Measurements from ENCODE around the gene PUS7. TPM values are rescaled to one million over a fixed set of nuclear protein-coding genes. Genes with fewer than 3 reads are reported as not detected.

PUS7 gene
- total RNA-seq, 3 donors from 2014 or later (not counting 1 experiment from before 2014, with no cell fraction given), result 2.2 to 3.5 (median 3.4) TPM

GRCh38 chr7:105473163-105473562 lies 48.9 kb downstream of the PUS7 start:
- Histone ChIP-seq H3K9me3 (ENCODE audit: control insufficient read depth, insufficient read depth, low read length) (no peaks in the 10 kb centered on the region), H3K4me3 (ENCODE audit: low read length) (no peak overlapping the region), H3K27me3 (ENCODE audit: control insufficient read depth, insufficient read depth, low read length) (no peaks in the 10 kb centered on the region), H3K4me1 (ENCODE audit: control insufficient read depth, insufficient read depth, low read length) (no peaks in the 10 kb centered on the region), H3K36me3 (ENCODE audit: control insufficient read depth, insufficient read depth, low read length) (no peaks in the 10 kb centered on the region), H3K27ac (ENCODE audit: low read length) (no peak overlapping the region)
- Mint-ChIP-seq H3K4me3 (no peak overlapping the region), H3K9me3 (no peaks in the 10 kb centered on the region), H3K36me3 (no peaks in the 10 kb centered on the region), H3K4me1 (no peaks in the 10 kb centered on the region), H3K27ac (no peak overlapping the region), H3K27me3 (ENCODE audit: low read depth in 2 of 2) (no peaks in the 10 kb centered on the region)
- intact Hi-C loops (cut with micrococcal nuclease), result no loop called here
- 92% methylated on average over 3 of the region's 4 CpGs for WGBS (ENCODE audit: insufficient coverage)
- no peak for TF ChIP-seq CTCF (IDR thresholded peaks at IDR 0.05)
- no peak for DNase-seq
- ATAC-seq, result no peak

- no peak for TF ChIP-seq CTCF (IDR thresholded peaks at IDR 0.05)
- H3K4me1 Mint-ChIP-seq, result no peaks in the 10 kb centered on the region
- H3K27me3 Mint-ChIP-seq (ENCODE audit: low read depth in 2 of 2), result no peaks in the 10 kb centered on the region
- intact Hi-C loops (cut with micrococcal nuclease), result no loop called here
- H3K9me3 Mint-ChIP-seq, result no peaks in the 10 kb centered on the region
- no peak overlapping the region for H3K27ac Mint-ChIP-seq
- H3K27me3 ChIP-seq (ENCODE audit: control insufficient read depth, insufficient read depth, low read length), result no peaks in the 10 kb centered on the region
- no peaks in the 10 kb centered on the region for H3K9me3 ChIP-seq (ENCODE audit: control insufficient read depth, insufficient read depth, low read length)
- H3K27ac ChIP-seq (ENCODE audit: low read length), result no peak overlapping the region
- H3K4me3 ChIP-seq (ENCODE audit: low read length), result no peak overlapping the region
- no peaks in the 10 kb centered on the region for H3K36me3 ChIP-seq (ENCODE audit: control insufficient read depth, insufficient read depth, low read length)
- H3K36me3 Mint-ChIP-seq, result no peaks in the 10 kb centered on the region
- no peak overlapping the region for H3K4me3 Mint-ChIP-seq
- ATAC-seq (no peak), DNase-seq (no peak)
- WGBS (ENCODE audit: insufficient coverage), result 100% methylated on average over 3 of the region's 4 CpGs
- H3K4me1 ChIP-seq (ENCODE audit: control insufficient read depth, insufficient read depth, low read length), result no peaks in the 10 kb centered on the region
Measured at GRCh38 chr7:105470846-105471245, 51.2 kb downstream of the PUS7 start.

GRCh38 chr7:105470090-105470489 lies 52.0 kb downstream of the PUS7 start:
- Histone ChIP-seq H3K9me3 (ENCODE audit: control insufficient read depth, insufficient read depth, low read length) (no peaks in the 10 kb centered on the region), H3K4me1 (ENCODE audit: control insufficient read depth, insufficient read depth, low read length) (no peaks in the 10 kb centered on the region), H3K27me3 (ENCODE audit: control insufficient read depth, insufficient read depth, low read length) (no peaks in the 10 kb centered on the region), H3K36me3 (ENCODE audit: control insufficient read depth, insufficient read depth, low read length) (no peaks in the 10 kb centered on the region), H3K4me3 (ENCODE audit: low read length) (no peak overlapping the region), H3K27ac (ENCODE audit: low read length) (no peak overlapping the region)
- DNase-seq (no peak), ATAC-seq (no peak)
- 88% methylated on average over 3 of the region's 3 CpGs for WGBS (ENCODE audit: insufficient coverage)
- intact Hi-C loops (cut with micrococcal nuclease), result no loop called here
- H3K4me1 Mint-ChIP-seq, result no peaks in the 10 kb centered on the region
- no peak for TF ChIP-seq CTCF (IDR thresholded peaks at IDR 0.05)
- no peaks in the 10 kb centered on the region for H3K27me3 Mint-ChIP-seq (ENCODE audit: low read depth in 2 of 2)
- H3K4me3 Mint-ChIP-seq, result no peak overlapping the region
- no peaks in the 10 kb centered on the region for H3K9me3 Mint-ChIP-seq
- no peak overlapping the region for H3K27ac Mint-ChIP-seq
- no peaks in the 10 kb centered on the region for H3K36me3 Mint-ChIP-seq

GRCh38 chr7:105462765-105463420 lies 59.2 kb downstream of the PUS7 start:
- Mint-ChIP-seq H3K9me3 (no peaks in the 10 kb centered on the region), H3K4me1 (no peaks in the 10 kb centered on the region), H3K4me3 (no peak overlapping the region), H3K27ac (no peak overlapping the region), H3K36me3 (no peaks in the 10 kb centered on the region), H3K27me3 (ENCODE audit: low read depth in 2 of 2) (no peaks in the 10 kb centered on the region)
- Histone ChIP-seq H3K4me3 (ENCODE audit: low read length) (no peak overlapping the region), H3K27me3 (ENCODE audit: control insufficient read depth, insufficient read depth, low read length) (no peaks in the 10 kb centered on the region), H3K36me3 (ENCODE audit: control insufficient read depth, insufficient read depth, low read length) (no peaks in the 10 kb centered on the region), H3K4me1 (ENCODE audit: control insufficient read depth, insufficient read depth, low read length) (no peaks in the 10 kb centered on the region), H3K27ac (ENCODE audit: low read length) (no peak overlapping the region), H3K9me3 (ENCODE audit: control insufficient read depth, insufficient read depth, low read length) (no peaks in the 10 kb centered on the region)
- intact Hi-C loops (cut with micrococcal nuclease), result no loop called here
- DNase-seq, result no peak
- WGBS (ENCODE audit: insufficient coverage), result 99% methylated on average over 3 of the region's 3 CpGs
- no peak for TF ChIP-seq CTCF (IDR thresholded peaks at IDR 0.05)
- no peak for ATAC-seq

Measured in natural killer cell (primary cell).